ENCODE results near the gene VPS39.
A peak's percentile ranks its signal among the peaks of the same experiment; 100 is the strongest.

Gene VPS39

DNA sequence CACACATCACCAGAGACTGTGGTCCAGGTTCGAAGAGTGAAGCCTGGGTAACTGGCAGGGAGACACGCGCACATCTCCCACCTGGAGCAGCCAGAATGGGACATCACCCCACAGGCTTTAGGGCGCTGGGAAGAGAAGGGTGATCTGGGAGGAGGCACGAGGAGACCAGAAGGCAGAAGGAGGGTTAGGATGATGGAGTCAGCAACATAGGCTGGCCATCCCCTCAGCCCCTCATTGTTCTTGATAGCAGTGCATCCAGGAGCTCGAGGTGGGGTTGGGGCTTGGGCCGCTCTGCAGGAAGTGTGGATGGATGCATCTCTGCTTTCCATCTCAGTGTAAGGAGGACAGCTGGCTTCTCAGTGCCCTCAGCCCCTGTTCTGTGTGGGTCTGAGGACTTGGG lies 66.9 kb downstream of the VPS39 start:
- CTCF ChIA-PET, result no interaction called here
- no peak for TF ChIP-seq CTCF (conservative IDR thresholded peaks at IDR 0.05; ENCODE audit: low read depth)
- DNase-seq (ENCODE audit: low spot score), result no peak
- POLR2A ChIA-PET (ENCODE audit: low non-redundant PET), result no interaction called here
- no peak overlapping the region for H3K27ac ChIP-seq

GRCh38 chr15:42140383-42141070 lies 67.6 kb downstream of the VPS39 start:
- TF ChIP-seq CTCF (conservative IDR thresholded peaks at IDR 0.05; ENCODE audit: low read depth), result no peak
- H3K27ac ChIP-seq, result no peak overlapping the region
- ChIA-PET CTCF (interaction anchor here (0.5 kb wide), 1 partner anchor 56 kb away, joined by 3 read pairs; no protein-coding TSS in a partner anchor), POLR2A (ENCODE audit: low non-redundant PET) (no interaction called here)
- no peak for DNase-seq (ENCODE audit: low spot score)

DNA sequence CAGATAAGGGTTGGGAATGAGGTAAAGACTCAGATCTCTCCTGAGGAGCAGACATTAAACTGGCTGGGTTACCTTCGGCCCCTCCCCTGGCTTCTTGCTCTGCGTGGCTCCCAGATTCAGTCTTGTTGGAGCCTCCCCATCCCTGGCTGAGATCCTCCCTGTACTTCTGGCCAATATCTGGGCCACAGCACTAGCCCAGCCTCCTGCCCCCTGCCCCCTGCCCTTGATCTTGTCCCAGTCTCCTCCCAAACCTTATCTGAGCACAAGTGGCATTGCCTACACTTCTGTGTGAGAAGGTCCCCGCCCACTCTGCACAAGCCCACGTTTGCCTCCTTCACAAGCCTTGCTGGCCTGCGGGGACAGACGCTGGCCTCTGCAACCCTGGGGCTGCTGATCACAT lies 68.5 kb downstream of the VPS39 start:
- ChIA-PET POLR2A (ENCODE audit: low non-redundant PET) (no interaction called here), CTCF (interaction anchor here (1.9 kb wide), 1 partner anchor 55 kb away, joined by 9 read pairs; no protein-coding TSS in a partner anchor)
- H3K27ac ChIP-seq, result no peak overlapping the region
- DNase-seq (ENCODE audit: low spot score), result no peak
- no peak for TF ChIP-seq CTCF (conservative IDR thresholded peaks at IDR 0.05; ENCODE audit: low read depth)

- CTCF ChIA-PET, result interaction anchor here (0.7 to 1.9 kb wide), 4 partner anchors 54 to 379 kb away, joined by 3 to 9 read pairs (median 4); no protein-coding TSS in a partner anchor
- DNase-seq (ENCODE audit: low spot score), result no peak
- H3K27ac ChIP-seq, result no peak overlapping the region
- POLR2A ChIA-PET (ENCODE audit: low non-redundant PET), result interaction anchor here (0.6 kb wide), 1 partner anchor 17 kb away, joined by 3 read pairs; the partner anchor contains the start of gene PLA2G4F
- no peak for TF ChIP-seq CTCF (conservative IDR thresholded peaks at IDR 0.05; ENCODE audit: low read depth)
Observed at GRCh38 chr15:42138968-42139386, 69.1 kb downstream of the VPS39 start.

DNA sequence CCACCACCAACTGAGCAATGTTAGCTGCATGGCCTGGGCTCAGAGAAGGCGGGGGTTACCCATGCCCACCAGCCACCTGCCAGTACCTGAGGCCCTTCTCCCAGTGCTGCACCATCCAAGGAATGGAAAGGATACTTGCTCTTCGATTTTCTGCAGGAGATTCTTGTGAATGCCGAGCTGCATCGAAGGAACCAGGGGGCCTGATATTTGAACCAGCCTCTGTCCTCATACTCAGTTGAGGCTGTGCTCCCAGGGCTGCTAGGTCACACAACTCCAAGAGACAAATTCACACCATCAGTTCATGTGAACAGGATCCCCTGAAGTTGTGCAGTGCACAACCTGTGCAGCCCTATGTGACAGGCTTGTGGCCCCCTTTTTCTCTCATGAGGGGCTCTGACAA lies 69.7 kb downstream of the VPS39 start:
- no peak overlapping the region for H3K27ac ChIP-seq
- no peak for TF ChIP-seq CTCF (conservative IDR thresholded peaks at IDR 0.05; ENCODE audit: low read depth)
- ChIA-PET CTCF (interaction anchor here (0.6 to 1.9 kb wide), 10 partner anchors 46 to 379 kb away, joined by 3 to 9 read pairs (median 4); no protein-coding TSS in a partner anchor), POLR2A (ENCODE audit: low non-redundant PET) (interaction anchor here (0.6 kb wide), 1 partner anchor 18 kb away, joined by 3 read pairs; the partner anchor contains the start of gene PLA2G4F)
- DNase-seq (ENCODE audit: low spot score), result no peak

GRCh38 chr15:42137461-42138261 lies 70.4 kb downstream of the VPS39 start:
- H3K27ac ChIP-seq, result no peak overlapping the region
- TF ChIP-seq CTCF (conservative IDR thresholded peaks at IDR 0.05; ENCODE audit: low read depth), result peak; percentile 85
- POLR2A ChIA-PET (ENCODE audit: low non-redundant PET), result no interaction called here
- CTCF ChIA-PET, result interaction anchor here (0.5 to 1.7 kb wide), 30 partner anchors 10 to 1071 kb away, joined by 3 to 10 read pairs (median 4); no protein-coding TSS in a partner anchor
- DNase-seq (ENCODE audit: low spot score), result peak; percentile 67

Measured in RWPE1 (cell line).